CD4-positive, alpha-beta T cell treated with Interleukin-10 for 1 hour (primary cell): Measurements from ENCODE around the gene RNF34.

Experiments used
- DNase-seq: peaks from one replicate; pipeline ENCODE4 v3.0.0-alpha.2; 2020

Gene RNF34

DNA sequence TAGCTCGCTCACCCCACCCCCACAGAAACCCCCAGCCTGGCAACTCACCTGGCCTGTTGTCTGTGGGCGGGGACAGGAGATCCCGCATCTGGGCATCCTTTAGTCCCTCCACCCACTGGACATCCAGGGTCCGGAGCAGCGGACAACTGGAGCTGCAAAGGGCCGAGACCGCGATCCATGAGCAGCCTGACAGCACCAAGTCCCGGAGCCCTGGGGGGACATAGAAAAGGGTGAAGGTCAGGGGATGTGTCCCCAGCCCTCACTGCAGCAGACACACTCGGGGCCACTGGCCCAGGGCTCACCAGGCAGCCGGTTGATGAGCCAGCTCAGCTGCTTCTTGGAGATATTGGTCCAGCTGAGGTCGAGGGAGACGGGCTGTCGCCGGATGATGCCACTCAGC, 40.9 kb downstream of the RNF34 start:
- DNase-seq: no peak

DNA sequence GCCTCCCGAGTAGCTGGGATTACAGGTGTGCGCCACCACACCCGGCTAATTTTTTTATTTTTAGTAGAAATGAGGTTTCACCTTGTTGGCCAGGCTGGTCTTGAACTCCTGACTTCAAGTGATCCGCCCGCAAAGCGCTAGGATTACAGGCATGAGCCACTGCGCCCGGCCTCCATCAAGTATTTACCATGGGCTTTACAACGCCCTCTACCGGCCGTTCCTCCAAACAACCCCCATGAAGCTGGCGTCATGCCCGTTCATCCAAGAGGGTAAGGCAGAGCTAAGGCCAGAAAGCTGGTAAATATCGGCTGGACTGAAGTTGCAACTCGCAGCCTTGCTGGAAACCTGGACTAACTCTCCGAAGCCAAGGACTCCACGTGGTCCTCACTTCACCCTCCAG, 41.6 kb downstream of the RNF34 start:
- DNase-seq: no peak

DNA sequence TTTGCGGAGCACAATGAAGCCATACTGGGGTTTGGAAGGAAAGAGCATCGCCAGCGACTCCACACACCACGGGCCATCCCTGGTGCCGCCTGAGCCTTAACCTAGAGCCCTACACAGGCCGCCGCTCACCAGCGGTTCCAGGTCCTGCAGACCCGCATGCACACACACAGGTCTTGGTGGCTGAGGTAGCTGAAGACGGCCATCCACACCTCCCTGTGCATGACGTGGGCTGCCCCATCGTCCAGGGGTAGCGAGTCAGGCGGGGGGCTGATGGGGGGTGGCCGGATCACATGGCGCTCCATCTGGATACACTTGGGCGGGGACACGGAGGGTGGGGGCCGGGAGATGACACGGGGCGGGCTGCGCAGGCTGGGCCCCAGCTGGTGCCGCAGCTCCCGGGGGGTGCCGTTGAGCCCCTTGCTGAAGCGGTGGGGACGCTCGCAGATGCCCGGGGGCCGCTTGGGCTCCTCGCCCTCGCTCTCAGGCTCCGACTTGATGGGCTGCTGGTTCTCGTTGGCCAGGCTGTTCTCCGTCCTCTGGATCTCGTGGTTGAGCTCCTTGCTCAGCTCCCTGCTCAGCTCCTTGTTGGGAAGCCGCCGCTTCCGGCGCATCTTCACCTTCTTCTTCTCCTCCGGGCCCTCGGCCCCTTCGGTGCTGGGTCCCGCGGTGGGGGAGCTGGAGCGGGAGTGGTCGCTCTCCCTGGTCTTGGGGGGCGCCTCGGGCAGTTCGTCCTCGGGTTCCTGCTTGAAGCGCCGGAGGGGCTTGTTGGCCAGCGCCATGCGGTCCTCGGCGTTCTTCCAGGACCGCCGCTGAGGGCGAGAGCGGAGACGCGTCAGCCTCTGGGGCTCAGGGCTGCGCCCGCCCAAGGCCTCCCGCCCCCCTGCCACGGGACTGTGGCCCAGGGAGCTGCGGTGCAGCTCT, 42.4 kb downstream of the RNF34 start:
- no peak for DNase-seq

DNA sequence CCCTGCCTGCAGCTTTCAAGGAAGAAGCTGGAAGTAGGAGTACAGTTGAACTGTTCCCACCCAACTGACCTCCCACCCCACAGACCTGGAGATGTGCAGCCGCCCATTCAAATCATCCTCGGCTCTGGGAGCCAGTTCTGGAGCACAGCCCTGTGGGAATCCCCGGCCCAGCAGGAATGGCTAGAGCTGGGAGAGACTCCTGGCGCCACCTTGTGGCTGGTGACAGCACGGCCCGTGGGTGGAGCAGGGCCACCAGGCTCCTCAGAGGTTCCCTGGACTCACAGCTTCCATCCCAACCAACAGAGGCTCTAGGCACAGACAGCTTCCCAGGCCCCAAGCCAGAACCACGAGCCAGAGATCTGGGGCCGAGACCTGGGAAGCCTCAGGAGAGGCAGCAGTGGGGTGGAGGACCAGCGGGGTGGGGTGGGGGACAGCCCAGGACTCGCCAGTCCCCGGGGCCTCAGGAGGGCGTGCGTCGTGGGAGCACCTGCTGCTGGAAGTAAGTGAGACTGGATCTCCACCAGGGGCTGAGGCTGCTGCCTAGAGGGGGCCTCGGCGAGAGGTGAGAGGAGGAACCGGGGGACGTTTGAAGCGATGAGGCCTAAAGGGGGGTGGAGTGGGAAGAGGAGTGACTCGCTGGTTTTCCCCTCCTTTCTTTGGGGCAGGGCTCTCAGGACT, 43.4 kb downstream of the RNF34 start:
- DNase-seq: peak; percentile 65

DNA sequence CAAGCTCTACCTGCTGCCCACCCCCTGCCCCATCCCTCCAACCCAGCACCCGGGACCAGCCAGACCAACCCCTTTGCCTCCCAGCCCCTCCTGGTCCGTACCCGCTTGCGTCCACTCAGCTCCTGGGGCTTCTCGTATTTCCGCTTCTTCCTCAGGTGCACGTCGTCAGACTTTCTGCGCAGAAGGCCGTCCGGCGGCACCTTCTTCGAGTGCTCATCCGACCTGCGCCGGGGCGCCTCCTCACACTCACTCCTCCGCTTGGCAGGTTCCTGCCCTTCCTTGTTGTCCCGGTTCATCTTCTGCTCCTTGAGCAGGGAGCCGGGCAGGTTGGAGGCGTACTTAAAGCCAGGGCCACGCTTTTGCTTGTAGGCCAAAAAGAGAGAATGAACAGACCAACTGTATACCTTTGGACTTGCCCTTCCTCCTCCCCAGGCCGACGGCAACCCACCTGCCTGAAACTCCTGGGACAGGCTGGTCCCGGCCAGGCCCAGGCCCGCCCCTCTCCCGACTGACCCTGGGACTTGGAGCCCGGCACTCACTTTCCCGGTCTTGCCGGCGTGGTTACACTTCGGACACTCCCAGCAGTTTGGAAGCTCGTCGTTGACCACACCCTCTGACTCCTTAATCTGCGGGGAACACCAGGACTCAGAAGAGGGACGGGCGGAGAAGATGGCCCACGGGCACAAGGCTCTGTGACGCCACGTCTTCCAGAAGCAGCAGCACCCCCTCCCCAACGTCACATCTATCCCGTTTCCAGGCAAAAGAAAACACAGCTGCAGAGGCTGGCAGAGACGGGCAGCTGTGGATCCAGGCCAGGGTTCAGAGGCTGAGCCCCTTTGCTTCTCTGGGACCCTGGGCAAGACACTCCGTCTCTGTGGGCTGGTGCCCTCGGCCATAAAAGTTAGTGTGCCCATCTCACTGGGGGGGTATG, 44.3 kb downstream of the RNF34 start:
- no peak for DNase-seq

DNA sequence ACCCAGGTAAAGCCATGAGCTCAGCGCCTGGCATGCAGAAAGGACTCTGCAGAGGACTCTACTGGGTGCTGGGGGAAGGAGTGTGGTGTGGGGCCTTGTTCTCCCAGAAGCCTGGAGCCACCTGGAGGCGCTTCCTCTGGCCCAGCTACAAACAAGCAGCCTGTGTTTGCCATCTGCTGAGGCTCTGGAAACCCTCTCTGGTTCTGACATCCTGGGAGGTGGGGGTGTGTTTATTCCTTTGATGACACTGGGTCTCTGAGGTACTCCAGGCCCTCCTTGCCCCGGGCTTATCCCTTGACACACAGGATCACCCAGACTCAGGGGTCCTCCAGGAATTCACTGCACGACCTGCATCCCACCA, 44.9 kb downstream of the RNF34 start:
- no peak for DNase-seq

DNA sequence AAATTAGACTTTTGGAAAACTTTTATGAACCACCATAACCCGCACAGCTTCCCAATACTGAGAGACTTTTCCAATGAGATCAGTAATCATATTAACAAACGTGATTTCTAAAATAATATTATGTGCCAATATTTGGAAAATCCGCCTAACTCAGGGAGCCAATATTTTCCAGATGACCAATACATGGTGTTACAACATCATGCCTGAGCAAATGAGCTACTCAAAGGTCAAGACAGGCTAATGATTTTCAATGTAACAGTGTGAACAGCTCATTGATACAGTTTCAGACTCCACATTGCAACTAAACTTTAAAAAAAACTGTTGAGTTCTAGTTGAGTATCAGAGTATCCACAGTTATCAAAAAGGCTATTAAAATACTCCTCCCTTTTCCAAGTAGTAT, 46.8 kb downstream of the RNF34 start:
- DNase-seq: no peak

DNA sequence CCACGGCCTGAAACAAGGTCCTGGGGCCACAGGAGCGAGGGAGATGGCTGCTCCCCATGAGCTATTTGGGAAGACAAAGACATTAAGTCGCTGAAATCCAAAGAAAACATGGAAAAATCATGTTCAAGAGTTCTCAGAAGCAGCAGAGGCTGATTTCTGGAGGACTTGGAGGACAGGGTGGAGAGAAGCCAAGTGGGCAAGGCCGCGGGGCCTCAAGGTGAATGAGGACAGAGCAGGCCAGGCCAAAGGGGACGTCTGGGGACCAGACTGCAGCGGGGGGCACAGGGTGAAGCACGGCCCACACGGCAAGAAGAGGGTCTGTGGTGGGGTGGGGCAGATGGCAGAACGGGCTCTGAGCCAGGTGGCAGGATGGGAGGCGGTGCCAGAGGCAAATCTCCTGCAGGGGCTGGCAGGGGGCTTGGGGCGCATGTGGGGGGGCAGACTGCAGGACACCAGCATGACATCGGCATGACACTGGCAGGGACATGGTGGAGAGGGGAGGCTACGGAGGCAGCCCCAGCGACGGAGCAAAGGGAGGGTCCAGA, 48.9 kb downstream of the RNF34 start:
- no peak for DNase-seq

DNA sequence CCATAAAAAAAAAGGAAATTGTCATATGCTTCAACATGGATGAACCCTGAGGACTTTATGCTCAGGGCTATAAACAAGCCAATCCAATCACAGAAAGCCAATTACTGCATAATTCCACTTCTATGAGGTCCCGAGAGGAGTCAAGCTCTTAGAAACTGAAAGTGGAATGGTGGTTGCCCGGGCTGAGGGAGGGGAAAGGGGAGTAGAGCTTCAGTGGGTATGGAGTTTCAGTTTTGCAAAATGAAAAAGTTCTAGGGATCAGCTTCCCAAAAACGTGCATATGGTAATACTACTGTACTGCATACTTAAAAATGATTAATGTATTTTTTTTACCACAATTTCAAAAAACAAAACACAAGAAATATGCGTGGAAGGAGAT, 52.0 kb downstream of the RNF34 start:
- DNase-seq: peak; percentile 11

DNA sequence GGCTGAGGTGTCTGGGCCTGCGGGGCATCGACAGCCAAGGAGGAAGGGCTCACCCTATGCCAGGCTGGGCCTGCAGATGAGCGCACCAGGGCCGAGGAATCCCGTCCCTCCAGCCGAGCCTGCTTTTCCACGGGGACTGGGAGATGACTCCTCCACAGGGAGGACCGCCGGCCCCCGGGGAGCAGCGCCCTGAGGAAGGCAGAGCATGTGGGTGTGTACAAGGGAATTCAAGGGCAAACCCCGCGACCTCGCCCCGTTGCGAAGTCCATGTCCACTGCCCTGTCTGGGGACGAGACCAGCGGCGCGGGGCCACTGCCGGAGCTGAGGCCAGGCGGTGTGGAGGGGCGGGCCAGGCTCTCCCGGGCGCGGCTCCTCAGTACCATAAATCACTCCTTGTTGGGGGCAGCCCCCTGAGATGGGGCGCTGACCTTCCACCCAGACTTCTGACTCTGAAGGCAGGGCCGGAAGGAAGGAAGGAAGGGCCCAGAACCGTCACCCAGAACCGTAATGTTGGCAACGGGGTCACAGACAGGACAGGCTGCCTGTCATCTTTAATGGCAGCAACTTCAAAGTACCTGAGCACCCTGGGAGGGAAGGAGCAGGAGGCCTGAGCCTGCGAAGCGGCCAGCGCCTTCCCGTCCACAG, 52.5 kb downstream of the RNF34 start:
- no peak for DNase-seq

DNA sequence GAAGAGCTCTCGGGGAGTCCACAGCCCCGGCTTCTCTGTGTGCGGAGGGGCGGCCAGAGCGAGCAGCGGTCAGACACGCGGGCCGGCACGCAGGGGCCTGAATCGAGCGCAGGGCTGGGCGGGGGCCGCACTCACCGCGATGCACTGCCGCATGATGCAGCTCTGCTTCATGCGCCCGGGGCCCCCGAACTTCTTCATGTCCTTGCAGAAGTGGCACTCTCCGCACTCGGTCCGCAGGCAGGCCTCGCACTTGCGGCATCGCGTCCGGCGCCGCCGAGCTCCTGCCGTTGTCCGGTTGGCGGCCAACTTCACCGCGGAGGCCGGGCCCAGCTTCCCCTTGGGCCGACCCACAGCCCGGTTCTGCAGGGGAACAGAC, 53.1 kb downstream of the RNF34 start:
- DNase-seq: no peak

DNA sequence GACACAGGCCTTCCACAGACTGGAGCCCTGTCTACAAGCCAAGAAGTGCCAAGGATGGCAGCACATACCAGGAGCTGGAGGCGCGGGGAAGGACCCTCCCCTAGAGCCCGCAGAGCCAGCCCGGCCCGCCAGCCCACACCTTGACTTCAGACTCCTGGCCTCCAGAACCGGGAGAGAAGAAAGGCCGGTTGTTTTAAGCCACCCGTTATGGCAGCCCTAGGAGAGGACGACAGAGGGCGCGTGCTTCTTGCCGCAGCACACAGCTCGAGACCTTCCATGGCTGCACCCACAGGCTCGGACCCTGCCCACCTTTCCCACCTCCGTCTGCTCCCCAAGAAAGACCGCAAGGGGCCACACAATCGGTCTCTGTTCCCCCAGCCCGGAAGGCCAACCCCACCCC, 53.7 kb downstream of the RNF34 start:
- no peak for DNase-seq

DNA sequence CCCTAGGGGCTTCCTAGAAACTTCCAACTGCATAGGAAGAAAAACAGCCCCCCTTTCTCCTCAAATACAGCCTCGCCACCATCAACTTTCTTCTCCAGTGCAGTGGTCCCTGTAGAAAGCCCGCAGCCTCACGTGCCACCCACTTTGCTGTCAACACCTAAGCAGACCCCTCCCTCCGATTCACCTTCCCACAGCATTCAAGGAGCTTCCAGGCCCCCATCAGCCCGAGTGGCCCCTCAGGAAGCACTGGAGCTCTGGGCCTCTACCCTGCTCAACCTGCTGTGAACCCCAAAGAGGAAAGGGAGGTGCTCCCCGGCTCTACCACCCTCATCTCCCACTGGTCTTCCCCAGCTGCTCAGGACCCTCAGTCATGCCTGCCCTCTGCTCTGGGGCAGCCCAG, 55.0 kb downstream of the RNF34 start:
- DNase-seq: no peak

DNA sequence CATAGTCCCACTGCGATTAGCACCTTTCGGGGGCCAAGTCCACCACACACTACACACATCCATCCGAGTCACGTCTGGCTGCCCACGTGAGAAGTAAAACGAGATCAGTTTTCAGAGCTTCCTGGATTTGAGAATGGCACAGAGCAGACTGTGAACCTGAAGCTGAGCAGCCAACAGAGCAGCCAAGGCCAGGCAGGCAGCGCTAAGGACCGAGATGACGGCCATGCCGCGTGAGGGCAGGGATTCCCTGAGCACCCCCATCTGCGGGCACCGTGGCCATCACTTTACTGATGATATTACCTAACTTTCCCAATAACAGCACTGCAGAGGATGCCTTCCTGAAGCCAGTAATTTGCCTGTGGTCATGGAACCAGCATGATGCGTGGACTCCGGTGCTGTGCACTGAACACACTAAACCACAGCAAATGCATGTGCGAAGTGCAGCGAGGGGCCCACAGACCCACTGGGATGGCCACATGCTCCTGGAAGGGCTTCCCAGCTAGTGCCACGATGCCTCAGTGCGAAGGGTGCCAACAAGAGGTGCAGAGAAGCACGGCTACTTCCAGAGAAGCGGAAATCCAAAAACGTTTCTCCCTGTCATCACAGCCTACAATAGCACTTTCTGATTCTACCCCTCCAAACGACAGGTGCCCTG, 56.0 kb downstream of the RNF34 start:
- no peak for DNase-seq

DNA sequence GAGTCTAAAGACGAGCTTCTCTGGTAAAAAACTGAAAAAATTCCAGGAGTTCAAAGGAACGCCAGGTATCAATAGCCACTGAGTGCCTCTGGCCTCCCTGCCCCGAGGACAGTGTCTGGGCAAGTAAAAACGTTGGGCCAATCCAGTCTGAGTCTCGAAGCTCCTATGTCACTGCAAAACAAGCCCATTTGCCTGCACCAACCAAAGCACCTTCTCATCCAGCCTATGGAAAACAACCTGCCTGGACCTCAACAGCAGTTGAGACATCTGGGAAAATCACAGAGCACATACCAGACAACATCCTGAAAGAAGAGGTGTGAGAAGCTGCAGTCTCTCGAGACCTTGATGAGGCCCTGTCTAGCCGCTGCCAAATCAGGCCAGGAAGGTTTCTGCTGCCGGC, 56.6 kb downstream of the RNF34 start:
- DNase-seq: no peak

DNA sequence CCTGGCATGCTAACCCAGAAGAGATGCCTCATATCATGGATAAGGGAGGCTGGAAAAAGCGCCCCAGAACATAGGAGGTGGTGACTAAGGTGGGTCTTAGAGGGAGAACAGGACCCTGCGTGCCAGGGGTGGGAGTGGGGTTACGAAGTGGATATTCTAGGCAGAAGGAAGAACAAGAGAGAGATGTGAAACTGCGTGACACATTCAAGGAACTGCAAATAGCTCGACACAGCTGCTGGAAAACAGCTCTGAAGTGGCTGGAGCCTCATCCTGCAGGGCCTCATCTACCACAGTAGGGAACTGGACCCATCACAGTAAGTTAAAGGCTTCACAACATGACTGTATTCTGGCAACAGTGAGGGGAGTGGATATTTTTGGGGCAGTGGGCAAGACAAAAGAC, 61.1 kb downstream of the RNF34 start:
- DNase-seq: no peak

DNA sequence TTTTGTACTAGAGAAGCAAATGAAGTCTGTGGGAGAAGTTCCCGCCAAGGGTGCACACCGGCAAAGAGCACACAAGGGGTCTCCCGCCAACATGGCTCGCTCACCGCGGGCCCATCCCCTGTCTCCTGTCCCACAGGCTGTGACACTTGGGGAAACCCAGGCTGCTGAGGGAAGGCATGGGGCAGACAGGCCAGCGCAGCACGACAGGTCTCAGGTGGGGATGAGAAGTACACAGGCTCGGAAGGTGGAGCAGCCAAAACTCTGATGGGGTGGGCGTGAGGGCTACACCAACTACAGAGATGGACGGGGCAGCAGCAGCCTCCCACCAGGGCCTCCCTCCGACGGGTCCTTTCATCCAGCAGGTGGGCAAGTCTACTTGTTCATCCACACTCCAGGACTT, 64.4 kb downstream of the RNF34 start:
- no peak for DNase-seq

DNA sequence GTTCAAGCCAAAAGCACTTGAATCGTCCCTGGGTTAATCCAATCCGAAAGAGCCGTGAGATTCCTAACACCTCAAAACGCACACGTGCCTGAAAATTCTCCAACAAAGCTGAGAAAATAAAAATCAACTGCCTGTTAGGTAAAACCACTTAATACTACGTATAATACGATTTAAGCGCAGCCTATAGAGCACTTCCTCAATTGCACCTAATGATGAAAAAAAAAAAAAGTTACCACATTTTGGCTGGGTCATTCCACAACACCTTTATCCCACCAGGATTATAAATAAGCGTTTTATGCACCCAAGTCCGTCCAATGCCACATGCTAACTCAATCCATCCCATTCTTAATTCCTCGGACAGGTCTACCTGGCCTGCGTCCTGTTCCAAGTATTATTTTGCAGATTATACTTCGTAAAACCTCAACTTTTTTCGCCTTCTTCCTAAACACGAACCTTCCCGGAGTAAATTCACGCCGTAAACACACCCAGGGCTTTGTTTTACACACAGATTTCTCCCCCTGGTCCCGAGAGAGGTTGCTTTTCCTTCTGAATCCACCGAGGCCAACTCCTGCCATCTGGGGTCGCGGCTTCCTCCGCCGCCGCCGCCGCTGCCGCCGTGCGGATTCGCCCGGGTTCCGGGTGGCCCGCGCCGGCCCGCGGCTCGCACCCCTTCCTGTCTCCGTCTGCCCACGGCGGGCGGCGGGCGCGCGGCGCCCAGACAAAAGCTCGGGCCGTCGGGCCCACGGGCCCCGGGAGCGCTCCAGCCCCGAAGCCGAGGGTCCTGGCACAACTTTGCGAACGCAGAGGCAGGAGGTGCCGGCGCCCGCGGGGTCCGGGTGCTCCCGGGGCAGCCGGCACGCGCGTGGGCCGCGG, 66.2 kb downstream of the RNF34 start:
- DNase-seq: peak; percentile 45

DNA sequence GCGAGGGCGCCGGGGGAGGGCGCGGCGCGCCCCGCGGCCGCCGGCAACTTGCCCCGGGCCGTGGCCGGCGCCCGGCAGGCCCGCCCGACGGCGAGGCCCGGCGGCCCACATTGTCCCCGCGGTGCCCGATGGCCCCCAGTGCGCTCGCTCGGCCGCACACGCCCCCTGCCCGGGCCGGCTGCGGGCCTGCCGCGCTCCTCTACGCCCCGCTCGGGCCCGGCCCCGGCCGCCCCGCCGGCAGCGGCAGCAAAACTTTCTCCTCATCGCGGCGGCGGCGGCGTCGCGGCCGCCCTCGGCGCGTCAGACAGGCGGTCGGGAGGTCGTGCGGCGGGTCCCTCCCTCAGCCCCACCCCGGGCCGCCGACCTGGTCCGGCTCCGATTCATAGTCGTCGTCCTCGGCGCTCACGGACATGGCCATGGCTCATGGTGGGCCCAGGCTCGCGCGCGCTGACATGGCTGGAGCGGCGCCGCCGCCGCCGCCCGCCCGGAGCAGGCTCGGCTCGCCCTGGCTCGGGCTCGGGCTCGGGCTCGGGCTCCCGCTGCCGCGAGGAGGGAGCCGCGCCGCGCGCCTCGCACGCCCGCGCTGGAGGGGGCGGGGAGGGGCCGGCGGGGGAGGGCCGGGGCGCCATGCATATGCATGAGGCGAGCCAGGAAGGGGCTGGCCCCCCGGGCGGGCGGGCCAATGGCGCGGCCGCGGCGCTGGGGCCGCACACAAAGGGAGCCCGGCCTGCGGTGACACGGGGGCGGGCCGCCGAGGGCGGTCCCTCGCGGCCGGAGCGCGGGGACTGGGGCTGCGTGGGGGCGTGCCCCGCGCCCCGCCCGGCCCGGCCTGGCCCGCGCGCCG, 67.1 kb downstream of the RNF34 start:
- peak; percentile 92 for DNase-seq
